Panc1 (cell line): ENCODE measurements around the gene CRCP. TPM values are rescaled to one million over a fixed set of nuclear protein-coding genes. Genes with fewer than 3 reads are reported as not detected.
A peak's percentile ranks its signal among the peaks of the same experiment; 100 is the strongest.
"Not testable (repeated sequence)": the region's sequence is repeated elsewhere in the genome, so short reads cannot be mapped to it uniquely, and the experiment has no call there.

Experiments
- ATAC-seq: fragments of 200-7000 bp; cut with Tn5 transposase; 2 replicates; pipeline ENCODE4 v1.9.1; 2020; ENCODE audit warnings: mild to moderate bottlenecking, moderate library complexity
- BruUV-seq: library from RNA; stranded (reverse); fragments of 400-500 nt; replicated peaks from 2 replicates; lab custom pipeline; 2021; lab: Mats Ljungman, UMichigan
- CTCF ChIA-PET: fragments of 300-600 bp; sonication (Branson Sonifier 250); formaldehyde crosslinking; loops from one replicate; lab custom pipeline; 2022; ENCODE audit warnings: antibody characterized with exemption; lab: Charles Lee
- POLR2A ChIA-PET: fragments of 300-600 bp; sonication (Branson Sonifier 250); formaldehyde crosslinking; loops from one replicate; lab custom pipeline; 2022; ENCODE audit warnings: antibody characterized with exemption; lab: Charles Lee
- DNase-seq: peaks from one replicate; pipeline ENCODE4 v3.0.0-alpha.2; 2010; ENCODE audit warnings: low read depth, low spot score
- H3K27ac ChIP-seq: 2 replicates; pipeline ENCODE4 v1.5.1; 2011; ENCODE audit warnings: mild to moderate bottlenecking, low read length, inconsistent platforms
- H3K27me3 ChIP-seq: fragments of 200-500 bp; sonication (Bioruptor generic); 2 replicates; pipeline ENCODE4 v1.6.0; 2014; ENCODE audit warnings: low read length, inconsistent platforms; ENCODE audit not compliant: control insufficient read depth, insufficient read depth
- H3K36me3 ChIP-seq: fragments of 200-500 bp; sonication (Bioruptor generic); 2 replicates; pipeline ENCODE4 v1.5.1; 2014; ENCODE audit warnings: inconsistent platforms, mild to moderate bottlenecking, low read length, moderate library complexity; ENCODE audit not compliant: control insufficient read depth, insufficient read depth
- H3K4me1 ChIP-seq: 2 replicates; pipeline ENCODE4 v1.5.1; 2011; ENCODE audit warnings: inconsistent platforms, mild to moderate bottlenecking, low read length, moderate library complexity; ENCODE audit not compliant: control insufficient read depth, insufficient read depth
- H3K4me3 ChIP-seq, 2 experiments: 2 replicates each; pipeline ENCODE4 v1.5.1; 2011 to 2012; ENCODE audit warnings: low read depth in 2 of 2, low read length in 2 of 2, mild to moderate bottlenecking in 2 of 2, inconsistent platforms in 1 of 2, moderate library complexity in 1 of 2
- H3K9me3 ChIP-seq: fragments of 200-500 bp; sonication (Bioruptor generic); 2 replicates; pipeline ENCODE4 v1.5.1; 2014; ENCODE audit warnings: low read depth, mild to moderate bottlenecking, inconsistent platforms, low read length, moderate library complexity; ENCODE audit not compliant: control insufficient read depth, insufficient read depth
- CTCF ChIP-seq: fragments of 450-650 bp; IDR thresholded peaks from 2 replicates; pipeline ENCODE4 v1.5.1; 2017; ENCODE audit warnings: mild to moderate bottlenecking
- POLR2AphosphoS5 ChIP-seq: IDR thresholded peaks from 2 replicates; pipeline ENCODE4 v1.6.1; 2012; ENCODE audit warnings: mild to moderate bottlenecking, low read depth, low read length, moderate library complexity
- SIN3A ChIP-seq: IDR thresholded peaks from 2 replicates; pipeline ENCODE4 v1.6.1; 2012; ENCODE audit warnings: low read depth, mild to moderate bottlenecking, low read length, moderate library complexity, borderline replicate concordance; ENCODE audit not compliant: insufficient read depth
- TCF7L2 ChIP-seq: IDR thresholded peaks from 2 replicates; pipeline ENCODE4 v1.6.1; 2011; ENCODE audit warnings: mild to moderate bottlenecking, low read depth, low read length, inconsistent platforms
- in situ Hi-C: cut with HindIII; loops from 2 replicates; pipeline ENCODE4 v1.10.0; 2016; ENCODE audit warnings: low sequenced_read_pairs, low pct_unique_long_range_greater_than_20kb
- intact Hi-C: fragments of 100-400 bp; cut with micrococcal nuclease; formaldehyde crosslinking; loops from one replicate; pipeline ENCODE4 v1.10.0; 2022; ENCODE audit not compliant: unreplicated experiment
- total RNA-seq: library from RNA; stranded (reverse); gene quantifications from one replicate; pipeline ENCODE4 v1.2.1, GENCODE V29; 2021; ENCODE audit not compliant: unreplicated experiment
- TF ChIP-seq, protein P1 (sequence below), 2 experiments: IDR thresholded peaks; 2 replicates each; pipeline ENCODE4 v1.6.1; 2011 to 2012; ENCODE audit warnings: low read depth in 2 of 2, control low read depth in 1 of 2, low read length in 1 of 2, mild to moderate bottlenecking in 1 of 2, moderate library complexity in 1 of 2; ENCODE audit not compliant: insufficient read depth in 1 of 2

The CRCP gene
- total RNA-seq, 1 experiment from 2014 or later: 46.4 TPM

- ATAC-seq (peak; percentile 39), DNase-seq (no peak)
- H3K27me3 ChIP-seq: no peaks in the 10 kb centered on the region
- no peaks in the 10 kb centered on the region for H3K9me3 ChIP-seq
- peak overlapping the region; percentile 98 for H3K27ac ChIP-seq
- no peaks in the 10 kb centered on the region; the same call in 1 of the 2 replicates for H3K4me1 ChIP-seq
- in situ Hi-C loops (no loop called here), intact Hi-C loops (no loop called here)
- H3K4me3 ChIP-seq: peak overlapping the region; percentile 48 to 77
- H3K36me3 ChIP-seq: no peaks in the 10 kb centered on the region
- no peak for TF ChIP-seq TCF7L2
- no peak for TF ChIP-seq SIN3A
- TF ChIP-seq POLR2AphosphoS5: no peak
- TF ChIP-seq, protein P1, sequence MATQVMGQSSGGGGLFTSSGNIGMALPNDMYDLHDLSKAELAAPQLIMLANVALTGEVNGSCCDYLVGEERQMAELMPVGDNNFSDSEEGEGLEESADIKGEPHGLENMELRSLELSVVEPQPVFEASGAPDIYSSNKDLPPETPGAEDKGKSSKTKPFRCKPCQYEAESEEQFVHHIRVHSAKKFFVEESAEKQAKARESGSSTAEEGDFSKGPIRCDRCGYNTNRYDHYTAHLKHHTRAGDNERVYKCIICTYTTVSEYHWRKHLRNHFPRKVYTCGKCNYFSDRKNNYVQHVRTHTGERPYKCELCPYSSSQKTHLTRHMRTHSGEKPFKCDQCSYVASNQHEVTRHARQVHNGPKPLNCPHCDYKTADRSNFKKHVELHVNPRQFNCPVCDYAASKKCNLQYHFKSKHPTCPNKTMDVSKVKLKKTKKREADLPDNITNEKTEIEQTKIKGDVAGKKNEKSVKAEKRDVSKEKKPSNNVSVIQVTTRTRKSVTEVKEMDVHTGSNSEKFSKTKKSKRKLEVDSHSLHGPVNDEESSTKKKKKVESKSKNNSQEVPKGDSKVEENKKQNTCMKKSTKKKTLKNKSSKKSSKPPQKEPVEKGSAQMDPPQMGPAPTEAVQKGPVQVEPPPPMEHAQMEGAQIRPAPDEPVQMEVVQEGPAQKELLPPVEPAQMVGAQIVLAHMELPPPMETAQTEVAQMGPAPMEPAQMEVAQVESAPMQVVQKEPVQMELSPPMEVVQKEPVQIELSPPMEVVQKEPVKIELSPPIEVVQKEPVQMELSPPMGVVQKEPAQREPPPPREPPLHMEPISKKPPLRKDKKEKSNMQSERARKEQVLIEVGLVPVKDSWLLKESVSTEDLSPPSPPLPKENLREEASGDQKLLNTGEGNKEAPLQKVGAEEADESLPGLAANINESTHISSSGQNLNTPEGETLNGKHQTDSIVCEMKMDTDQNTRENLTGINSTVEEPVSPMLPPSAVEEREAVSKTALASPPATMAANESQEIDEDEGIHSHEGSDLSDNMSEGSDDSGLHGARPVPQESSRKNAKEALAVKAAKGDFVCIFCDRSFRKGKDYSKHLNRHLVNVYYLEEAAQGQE (IDR thresholded peaks at IDR 0.05; ENCODE audit: insufficient read depth in 1 of 2, low read depth in 2 of 2, low read length in 1 of 2): no peak
- no peak for TF ChIP-seq CTCF
- ChIA-PET CTCF (interaction anchor here (0.7 kb wide), 1 partner anchor 69 kb away, joined by 16 read pairs; no protein-coding TSS in a partner anchor), POLR2A (interaction anchor here (0.6 kb wide), 1 partner anchor 56 kb away, joined by 3 read pairs; no protein-coding TSS in a partner anchor)
- BruUV-seq: no TSS peak
Observed at GRCh38 chr7:66100408-66101050, 14.1 kb upstream of the CRCP start.

- ATAC-seq, H3K36me3 ChIP-seq, H3K4me1 ChIP-seq, H3K9me3 ChIP-seq, DNase-seq, in situ Hi-C loops, H3K27ac ChIP-seq, CTCF ChIA-PET, POLR2A ChIA-PET, BruUV-seq, H3K4me3 ChIP-seq, H3K27me3 ChIP-seq, intact Hi-C loops: not testable (repeated sequence)
Observed at GRCh38 chr7:66102168-66102567, 12.5 kb upstream of the CRCP start.

- POLR2A ChIA-PET, H3K36me3 ChIP-seq, in situ Hi-C loops, H3K4me1 ChIP-seq, H3K4me3 ChIP-seq, CTCF ChIA-PET, H3K27ac ChIP-seq, intact Hi-C loops, H3K27me3 ChIP-seq, H3K9me3 ChIP-seq, ATAC-seq, DNase-seq, BruUV-seq: not testable (repeated sequence)
Observed at GRCh38 chr7:66103994-66104393, 10.7 kb upstream of the CRCP start.
